T-helper 22 cell (primary cell): ENCODE data around the gene SYCE3.
A peak's percentile ranks its signal among the peaks of the same experiment; 100 is the strongest.

Experiments used
- DNase-seq: peaks from one replicate; pipeline ENCODE4 v3.0.0-alpha.2; 2020; ENCODE audit warnings: low read depth

SYCE3 gene

GRCh38 chr22:50531546-50531961, 31.2 kb downstream of the SYCE3 start:
- DNase-seq, result peak; percentile 25

- peak; percentile 59 for DNase-seq
Observed at GRCh38 chr22:50530877-50531545, 31.7 kb downstream of the SYCE3 start.

DNA sequence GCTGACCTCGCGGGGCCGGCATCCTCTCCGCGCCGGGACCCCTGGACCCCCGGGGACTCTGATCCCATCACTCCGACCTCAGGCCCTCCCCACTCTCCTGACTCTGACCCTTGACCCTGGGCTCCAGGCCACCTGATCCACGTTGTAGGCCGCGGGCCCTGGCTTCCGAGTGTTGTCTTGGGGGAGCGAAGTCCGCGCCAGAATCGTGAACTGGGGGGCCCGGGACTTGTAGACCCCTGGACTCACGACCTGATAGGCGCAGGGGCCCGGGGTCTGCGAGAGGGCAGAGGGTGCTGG, 32.2 kb downstream of the SYCE3 start:
- DNase-seq, result no peak

DNA sequence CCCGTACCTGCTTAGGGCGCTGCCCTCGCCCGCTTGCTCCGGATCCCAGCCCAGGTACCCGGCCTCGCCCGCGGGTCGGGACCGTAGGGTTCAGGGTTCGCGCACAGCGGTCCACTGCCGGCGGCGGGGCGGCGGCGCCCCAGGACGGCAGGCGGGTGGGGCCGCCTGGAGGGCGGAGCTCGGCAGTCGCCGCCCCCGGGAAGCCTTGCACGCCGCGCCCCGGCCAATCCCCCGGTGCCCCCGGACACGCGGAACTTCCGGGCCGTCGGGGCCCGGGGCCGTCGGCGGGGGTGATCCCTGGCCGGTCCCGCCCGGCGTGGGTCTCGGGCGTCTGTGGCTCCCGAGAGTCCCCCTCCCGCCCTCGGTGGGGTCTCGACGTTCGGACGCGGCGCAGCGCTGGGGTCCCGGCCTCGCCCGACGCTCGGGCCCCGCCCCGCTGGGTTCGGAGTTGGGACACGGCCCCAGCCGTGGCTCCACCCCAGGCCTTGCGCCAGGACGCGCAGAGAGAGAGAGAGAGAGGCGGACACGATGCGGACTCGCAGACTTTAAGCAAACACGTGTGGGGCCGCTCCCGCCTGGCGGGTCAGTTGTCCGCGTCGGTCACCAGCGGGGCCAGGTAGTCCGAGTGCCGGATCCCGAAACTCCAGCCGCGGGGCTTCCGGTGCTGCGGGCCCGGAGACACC, 32.7 kb downstream of the SYCE3 start, which contains the start of gene TYMP:
TSS of gene TYMP (minus strand) at position 116 of the 683 bp plus-strand sequence. CDS start 303 bp downstream, outside the sequence.
- DNase-seq, result peak; percentile 51

DNA sequence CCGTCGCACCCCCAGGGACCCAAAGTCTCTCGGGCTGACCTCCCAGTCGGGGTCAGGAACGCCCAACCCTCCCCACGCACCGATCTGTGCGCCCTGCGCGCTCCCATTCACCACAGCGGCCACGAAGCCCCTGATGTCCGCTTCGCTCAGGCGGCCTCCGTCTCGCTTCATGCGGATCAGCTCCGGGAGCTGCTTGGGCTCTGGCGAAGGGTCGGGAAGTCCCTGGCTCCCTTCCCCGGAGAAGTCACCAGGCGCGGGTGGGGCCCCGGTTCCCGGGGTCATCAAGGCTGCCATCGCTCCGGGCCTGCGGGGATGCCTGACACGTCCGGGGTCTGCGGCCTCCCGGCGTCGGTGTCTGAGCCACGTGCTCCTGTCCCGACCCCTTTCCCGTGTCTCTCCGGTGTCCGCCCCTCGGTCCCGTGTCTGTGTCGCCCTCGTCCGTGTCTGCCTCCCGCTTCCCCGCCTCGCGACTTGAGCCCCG, 33.3 kb downstream of the SYCE3 start:
- peak; percentile 22 for DNase-seq

- no peak for DNase-seq
Observed at GRCh38 chr22:50528682-50529415, 33.9 kb downstream of the SYCE3 start.

DNA sequence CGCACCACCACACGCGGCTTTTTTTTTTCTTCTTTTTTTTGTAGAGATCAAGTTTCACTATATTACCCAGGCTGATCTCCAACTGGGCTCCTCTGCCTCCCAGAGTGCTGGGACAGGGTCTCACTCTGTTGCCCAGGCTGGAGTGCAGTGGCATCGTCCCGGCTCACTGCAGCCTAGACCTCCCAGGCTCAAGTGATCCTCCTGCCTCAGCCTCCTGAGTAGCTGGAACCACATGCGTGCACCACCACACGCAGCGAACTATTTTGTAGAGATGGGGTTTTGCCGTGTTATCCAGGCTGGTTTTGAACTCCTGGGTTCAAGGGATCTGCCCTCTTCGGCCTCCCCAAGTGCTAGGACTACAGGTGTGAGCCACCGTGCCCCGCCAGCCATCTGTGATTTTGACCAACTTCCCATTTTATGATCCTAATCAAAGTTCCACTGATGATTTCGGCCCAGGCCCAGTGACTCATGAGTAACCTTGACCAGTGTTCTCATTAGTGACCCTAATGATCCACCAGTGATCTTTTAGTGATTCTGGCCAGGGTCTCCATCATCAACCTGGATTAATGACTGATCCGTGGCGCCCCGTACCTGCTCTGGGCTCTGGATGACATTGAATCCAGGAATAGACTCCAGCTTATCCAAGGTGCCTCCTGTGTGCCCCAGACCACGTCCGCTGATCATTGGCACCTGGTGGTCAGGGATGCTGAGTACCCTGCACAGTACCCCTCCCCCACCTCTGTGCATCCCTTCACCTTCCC, 34.6 kb downstream of the SYCE3 start:
- no peak for DNase-seq

DNA sequence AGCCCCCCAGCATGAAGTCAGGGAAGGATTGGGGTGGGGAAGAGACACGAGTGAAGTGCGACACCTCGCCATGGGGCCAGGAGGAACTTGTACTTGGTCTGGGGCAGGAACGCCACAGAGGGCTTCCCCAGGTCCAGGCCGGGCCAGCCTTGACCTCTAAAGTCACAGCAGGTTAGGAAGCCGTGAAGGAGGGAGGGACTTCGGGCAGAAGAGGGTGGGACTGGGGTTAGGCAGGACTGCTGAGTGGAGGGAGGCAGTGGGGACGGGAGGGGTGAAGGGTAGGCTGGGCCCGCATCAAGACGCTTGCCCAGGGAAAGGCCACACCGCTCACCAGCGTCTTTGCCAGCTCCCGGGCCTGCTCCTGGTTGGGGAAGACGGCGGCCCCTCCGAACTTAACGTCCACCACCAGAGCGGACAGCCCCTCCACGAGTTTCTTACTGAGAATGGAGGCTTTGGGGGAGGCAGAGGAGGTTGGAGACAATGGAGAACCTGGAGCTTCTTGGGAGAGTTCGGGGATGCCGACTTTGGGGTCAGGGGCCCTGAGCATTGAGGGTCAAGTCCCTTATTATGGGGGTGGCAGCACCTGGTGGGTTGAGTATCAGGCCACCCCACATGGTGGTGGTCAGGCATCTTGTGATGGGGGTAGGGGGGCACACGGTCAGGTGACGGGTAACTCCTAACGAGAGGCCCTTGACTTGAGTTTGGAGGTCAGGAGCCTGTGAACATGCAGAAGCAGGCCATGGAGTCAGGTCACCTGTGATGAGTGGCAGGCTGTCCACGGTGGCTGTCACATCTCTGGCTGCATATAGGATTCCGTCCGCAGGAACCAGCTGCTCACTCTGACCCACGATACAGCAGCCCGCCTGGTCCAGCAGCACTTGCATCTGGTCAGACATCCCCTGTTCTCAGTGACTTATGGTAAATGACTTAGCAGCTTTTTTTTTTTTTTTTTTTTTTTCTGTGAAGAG, 35.6 kb downstream of the SYCE3 start:
- no peak for DNase-seq

- DNase-seq, result peak; percentile 80
Observed at GRCh38 chr22:50526108-50526833, 36.4 kb downstream of the SYCE3 start.

GRCh38 chr22:50525858-50526107, 36.9 kb downstream of the SYCE3 start:
- no peak for DNase-seq

DNA sequence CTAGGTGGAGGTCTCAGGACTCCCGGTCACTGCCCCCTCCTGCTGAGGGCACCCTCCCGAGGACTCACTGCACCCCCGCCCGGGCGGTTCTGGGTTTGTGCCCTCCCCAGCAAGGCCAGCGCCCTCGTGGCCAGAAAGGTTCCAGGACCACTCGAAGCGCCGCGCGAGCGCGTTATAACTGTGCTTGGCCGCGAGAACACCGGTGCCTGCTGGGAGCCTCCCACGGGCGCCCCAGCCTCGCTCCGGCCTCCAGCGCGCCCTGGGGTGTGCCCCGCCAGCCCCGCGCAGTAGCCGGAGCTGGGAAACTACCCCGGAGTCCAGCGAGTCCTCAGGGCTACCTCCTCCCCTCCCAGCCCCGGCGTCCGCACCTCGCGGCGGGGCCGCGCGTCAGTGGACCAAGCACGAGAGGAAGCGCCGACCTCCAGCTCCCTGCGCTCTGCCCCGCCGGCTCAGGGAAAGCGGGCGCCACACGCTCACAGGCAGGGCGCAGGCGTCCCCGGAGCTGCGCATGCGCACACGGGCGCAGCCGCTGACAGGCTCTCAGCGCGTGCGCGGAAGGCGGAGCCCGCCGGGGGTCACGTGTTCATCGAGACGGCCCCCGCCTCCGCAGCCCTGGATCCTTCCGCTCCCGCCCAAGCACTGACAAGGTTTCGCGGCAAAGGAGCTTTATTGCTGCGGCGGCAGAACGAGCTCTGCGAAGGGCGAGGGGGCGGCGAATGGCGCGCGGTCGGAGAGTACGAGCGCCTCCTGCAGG, 37.4 kb downstream of the SYCE3 start, which contains the start of gene SCO2:
TSS of gene SCO2 (minus strand) at position 495 of the 754 bp plus-strand sequence. CDS start 1,187 bp downstream, outside the sequence.
- DNase-seq, result peak; percentile 93

DNA sequence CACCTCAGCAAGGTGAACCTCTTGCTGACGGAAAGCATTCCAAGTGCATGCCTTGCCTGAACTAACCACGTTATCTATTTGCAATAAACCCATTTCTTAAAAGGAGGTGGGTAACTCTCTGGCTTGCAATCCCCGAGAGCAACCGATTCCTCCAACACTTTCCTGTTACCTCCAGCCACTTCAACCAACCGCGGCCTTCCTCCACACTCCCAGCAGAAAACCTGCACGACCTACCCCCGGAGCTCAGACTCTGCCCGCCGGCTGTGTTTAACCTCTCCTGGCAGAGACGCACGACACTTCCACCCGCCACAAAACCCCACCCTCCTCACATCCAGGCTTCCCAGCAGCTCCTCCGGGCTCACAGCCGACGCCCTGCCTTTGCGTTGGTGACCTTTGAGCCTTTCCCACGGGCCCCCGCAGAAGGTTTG, 38.0 kb downstream of the SYCE3 start:
- no peak for DNase-seq

GRCh38 chr22:50523806-50524675, 38.7 kb downstream of the SYCE3 start:
- DNase-seq, result no peak

GRCh38 chr22:50523458-50523805, 39.3 kb downstream of the SYCE3 start:
- no peak for DNase-seq

GRCh38 chr22:50522806-50523438, 39.8 kb downstream of the SYCE3 start:
- no peak for DNase-seq

DNA sequence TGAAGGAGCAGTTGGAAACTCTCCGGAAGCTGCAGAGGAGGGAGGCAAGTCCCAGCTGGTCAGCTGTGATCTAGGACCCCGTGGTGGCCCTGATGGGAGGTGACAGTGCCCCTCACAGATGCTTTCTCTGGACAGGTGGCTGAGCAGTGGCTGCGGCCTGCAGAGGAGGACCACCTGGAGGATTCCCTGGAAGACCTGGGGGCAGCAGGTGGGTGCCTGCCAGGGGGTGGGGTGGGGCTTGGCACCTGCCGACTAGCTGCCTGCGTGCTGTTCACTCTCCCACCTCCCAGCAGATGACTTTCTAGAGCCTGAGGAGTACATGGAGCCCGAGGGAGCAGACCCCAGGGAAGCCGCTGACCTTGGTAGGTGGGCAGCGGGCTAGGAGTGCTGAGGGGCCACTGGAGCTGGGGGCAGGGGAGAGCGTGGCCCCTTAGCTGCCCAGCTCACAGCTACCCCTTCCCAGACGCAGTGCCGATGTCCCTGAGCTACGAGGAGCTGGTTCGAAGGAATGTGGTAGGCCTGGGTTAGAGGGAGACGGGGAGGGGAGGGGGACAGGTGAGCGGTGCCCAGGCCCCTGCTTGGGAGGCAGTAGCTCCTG, 40.4 kb downstream of the SYCE3 start:
- DNase-seq, result no peak

DNA sequence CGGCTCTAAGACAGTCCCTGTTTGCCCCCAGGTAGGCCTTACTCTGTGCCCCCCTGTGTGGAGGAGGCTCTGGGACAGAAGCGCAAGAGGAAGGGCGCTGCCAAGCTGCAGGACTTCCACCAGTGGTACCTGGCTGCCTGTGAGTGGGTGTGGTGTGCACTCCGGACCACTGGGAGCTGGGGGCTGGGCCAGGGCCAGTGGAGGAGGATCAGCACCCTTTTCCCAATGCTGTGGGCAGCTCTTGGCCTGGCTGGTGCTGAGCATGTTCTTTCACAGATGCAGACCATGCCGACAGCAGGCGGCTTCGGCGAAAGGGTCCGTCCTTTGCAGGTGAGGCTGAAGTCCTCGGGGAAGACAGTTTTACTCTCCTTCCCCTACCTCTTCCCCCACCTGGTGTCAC, 41.0 kb downstream of the SYCE3 start:
- no peak for DNase-seq
